Measurements from ENCODE around the gene KIF1C.

DNA sequence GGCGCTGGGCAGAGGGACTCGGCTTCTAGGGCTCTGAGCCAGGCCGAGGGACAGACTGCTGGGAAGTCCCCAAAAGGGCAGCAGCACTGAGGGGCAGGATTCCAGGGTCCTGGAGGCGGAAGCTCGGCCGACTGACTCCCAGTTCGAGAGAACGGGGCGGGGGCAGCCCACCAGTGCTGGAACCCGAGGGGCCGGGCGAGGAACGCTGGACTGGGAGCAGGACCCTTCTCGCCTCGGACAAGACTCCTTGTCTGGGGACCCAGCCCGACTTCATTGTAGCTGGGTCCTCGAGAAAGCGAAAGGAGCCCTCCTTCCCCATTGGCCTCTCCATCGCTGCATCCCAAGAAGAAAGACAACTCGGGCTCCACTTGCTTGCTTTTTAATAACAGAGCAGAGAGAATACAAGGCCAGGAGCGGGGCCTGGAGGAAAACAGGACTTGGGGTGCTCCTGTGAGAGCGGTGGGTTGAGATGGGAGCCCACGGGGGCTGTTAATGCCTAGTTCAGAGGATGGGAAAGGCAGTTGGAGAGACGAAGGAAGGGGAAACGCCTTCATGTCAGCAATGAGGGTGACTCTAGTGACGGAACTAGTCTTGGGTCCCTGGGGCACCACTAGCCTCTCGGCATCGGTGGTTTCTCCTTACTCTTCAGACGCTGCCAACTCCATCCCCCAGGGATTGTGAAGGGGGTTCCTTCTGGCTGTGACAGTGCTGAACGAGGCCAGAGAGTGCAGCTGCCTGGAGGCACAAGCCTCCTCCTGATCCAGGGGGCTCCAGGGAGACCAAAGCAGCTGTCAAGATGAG, 9.8 kb upstream of the KIF1C start:
- TF ChIP-seq, protein P1, sequence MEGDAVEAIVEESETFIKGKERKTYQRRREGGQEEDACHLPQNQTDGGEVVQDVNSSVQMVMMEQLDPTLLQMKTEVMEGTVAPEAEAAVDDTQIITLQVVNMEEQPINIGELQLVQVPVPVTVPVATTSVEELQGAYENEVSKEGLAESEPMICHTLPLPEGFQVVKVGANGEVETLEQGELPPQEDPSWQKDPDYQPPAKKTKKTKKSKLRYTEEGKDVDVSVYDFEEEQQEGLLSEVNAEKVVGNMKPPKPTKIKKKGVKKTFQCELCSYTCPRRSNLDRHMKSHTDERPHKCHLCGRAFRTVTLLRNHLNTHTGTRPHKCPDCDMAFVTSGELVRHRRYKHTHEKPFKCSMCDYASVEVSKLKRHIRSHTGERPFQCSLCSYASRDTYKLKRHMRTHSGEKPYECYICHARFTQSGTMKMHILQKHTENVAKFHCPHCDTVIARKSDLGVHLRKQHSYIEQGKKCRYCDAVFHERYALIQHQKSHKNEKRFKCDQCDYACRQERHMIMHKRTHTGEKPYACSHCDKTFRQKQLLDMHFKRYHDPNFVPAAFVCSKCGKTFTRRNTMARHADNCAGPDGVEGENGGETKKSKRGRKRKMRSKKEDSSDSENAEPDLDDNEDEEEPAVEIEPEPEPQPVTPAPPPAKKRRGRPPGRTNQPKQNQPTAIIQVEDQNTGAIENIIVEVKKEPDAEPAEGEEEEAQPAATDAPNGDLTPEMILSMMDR (IDR thresholded peaks at IDR 0.05): no peak
- TF ChIP-seq POLR2AphosphoS5 (IDR thresholded peaks at IDR 0.05; ENCODE audit: insufficient read depth in 1 of 2, low read depth in 1 of 2): peak in 1 of 2 donors; percentile 75
